ENCODE data around the gene L1TD1.
"Not testable (repeated sequence)": the region's sequence is repeated elsewhere in the genome, so short reads cannot be mapped to it uniquely, and the experiment has no call there.

Gene L1TD1

GRCh38 chr1:62240651-62241370, 46.2 kb downstream of the L1TD1 start:
- Histone ChIP-seq H3K4me3 (ENCODE audit: low read length) (no peak overlapping the region), H2AFZ (ENCODE audit: low read depth, low read length) (no peak overlapping the region), H3K36me3 (replicated peaks; ENCODE audit: low read depth, low read length) (no peaks in the 10 kb centered on the region), H3K9me3 (ENCODE audit: insufficient read depth, low read length) (no peaks in the 10 kb centered on the region), H3K79me2 (ENCODE audit: low read length) (no peaks in the 10 kb centered on the region), H4K20me1 (ENCODE audit: insufficient read depth, low read length) (no peaks in the 10 kb centered on the region), H3K27ac (ENCODE audit: low read length) (no peak overlapping the region), H3K4me2 (ENCODE audit: low read length) (no peak overlapping the region), H3K9ac (ENCODE audit: low read length) (no peak overlapping the region), H3K4me1 (ENCODE audit: low read length) (peaks cover 18% of the 10 kb centered on the region), H3K27me3 (ENCODE audit: low read depth, low read length) (no peaks in the 10 kb centered on the region)
- TF ChIP-seq, protein P1, sequence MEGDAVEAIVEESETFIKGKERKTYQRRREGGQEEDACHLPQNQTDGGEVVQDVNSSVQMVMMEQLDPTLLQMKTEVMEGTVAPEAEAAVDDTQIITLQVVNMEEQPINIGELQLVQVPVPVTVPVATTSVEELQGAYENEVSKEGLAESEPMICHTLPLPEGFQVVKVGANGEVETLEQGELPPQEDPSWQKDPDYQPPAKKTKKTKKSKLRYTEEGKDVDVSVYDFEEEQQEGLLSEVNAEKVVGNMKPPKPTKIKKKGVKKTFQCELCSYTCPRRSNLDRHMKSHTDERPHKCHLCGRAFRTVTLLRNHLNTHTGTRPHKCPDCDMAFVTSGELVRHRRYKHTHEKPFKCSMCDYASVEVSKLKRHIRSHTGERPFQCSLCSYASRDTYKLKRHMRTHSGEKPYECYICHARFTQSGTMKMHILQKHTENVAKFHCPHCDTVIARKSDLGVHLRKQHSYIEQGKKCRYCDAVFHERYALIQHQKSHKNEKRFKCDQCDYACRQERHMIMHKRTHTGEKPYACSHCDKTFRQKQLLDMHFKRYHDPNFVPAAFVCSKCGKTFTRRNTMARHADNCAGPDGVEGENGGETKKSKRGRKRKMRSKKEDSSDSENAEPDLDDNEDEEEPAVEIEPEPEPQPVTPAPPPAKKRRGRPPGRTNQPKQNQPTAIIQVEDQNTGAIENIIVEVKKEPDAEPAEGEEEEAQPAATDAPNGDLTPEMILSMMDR (IDR thresholded peaks at IDR 0.05; ENCODE audit: low read depth, low read length): no peak
- TF ChIP-seq EZH2phosphoT487 (IDR thresholded peaks at IDR 0.05; ENCODE audit: low read depth): no peak

DNA sequence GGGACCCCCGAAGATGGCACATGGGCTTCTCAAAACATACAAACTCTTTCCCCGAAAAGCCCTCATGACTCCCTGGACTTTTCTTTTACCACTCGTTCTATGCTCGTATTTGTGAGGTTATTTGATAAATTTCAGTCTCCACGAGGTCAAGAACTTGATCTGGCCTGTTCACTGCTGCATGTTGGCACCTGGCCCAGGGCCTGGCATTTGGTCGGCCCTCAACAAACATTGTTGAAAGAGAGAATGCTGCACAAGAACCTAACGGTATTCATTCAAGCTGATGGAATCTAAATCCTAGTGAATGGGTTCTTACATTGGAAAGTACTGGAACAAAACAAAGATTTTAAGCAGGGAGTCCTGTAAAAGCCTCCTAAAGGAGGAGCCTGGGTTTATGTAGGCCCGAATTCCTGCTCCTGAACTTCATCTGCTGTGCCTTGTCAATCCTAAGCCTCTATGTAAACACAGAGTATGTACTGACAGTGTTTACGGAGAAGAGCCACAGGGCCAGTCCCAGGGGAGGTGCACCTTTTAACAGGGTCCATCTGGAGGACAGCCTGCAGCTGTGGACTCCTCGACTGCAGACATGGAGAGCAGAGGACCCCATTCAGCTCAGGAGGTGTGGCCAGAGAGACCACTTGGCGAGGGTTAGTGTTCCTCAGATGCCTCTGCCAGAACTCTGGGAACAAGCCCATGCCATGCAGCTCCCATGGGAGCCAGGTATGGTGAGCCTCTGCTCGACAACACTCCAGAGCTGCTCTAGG, 46.9 kb downstream of the L1TD1 start:
- TF ChIP-seq EZH2phosphoT487 (IDR thresholded peaks at IDR 0.05; ENCODE audit: low read depth): no peak
- TF ChIP-seq, protein P1 (IDR thresholded peaks at IDR 0.05; ENCODE audit: low read depth, low read length): no peak
- no peak overlapping the region for H3K4me2 ChIP-seq (ENCODE audit: low read length)
- no peaks in the 10 kb centered on the region for H3K79me2 ChIP-seq (ENCODE audit: low read length)
- H2AFZ ChIP-seq (ENCODE audit: low read depth, low read length): no peak overlapping the region
- H3K9me3 ChIP-seq (ENCODE audit: insufficient read depth, low read length): no peaks in the 10 kb centered on the region
- H3K27ac ChIP-seq (ENCODE audit: low read length): no peak overlapping the region
- no peak overlapping the region for H3K9ac ChIP-seq (ENCODE audit: low read length)
- H3K4me1 ChIP-seq (ENCODE audit: low read length): peaks cover 14% of the 10 kb centered on the region
- no peaks in the 10 kb centered on the region for H3K36me3 ChIP-seq (replicated peaks; ENCODE audit: low read depth, low read length)
- H4K20me1 ChIP-seq (ENCODE audit: insufficient read depth, low read length): no peaks in the 10 kb centered on the region
- H3K27me3 ChIP-seq (ENCODE audit: low read depth, low read length): no peaks in the 10 kb centered on the region
- no peak overlapping the region for H3K4me3 ChIP-seq (ENCODE audit: low read length)

DNA sequence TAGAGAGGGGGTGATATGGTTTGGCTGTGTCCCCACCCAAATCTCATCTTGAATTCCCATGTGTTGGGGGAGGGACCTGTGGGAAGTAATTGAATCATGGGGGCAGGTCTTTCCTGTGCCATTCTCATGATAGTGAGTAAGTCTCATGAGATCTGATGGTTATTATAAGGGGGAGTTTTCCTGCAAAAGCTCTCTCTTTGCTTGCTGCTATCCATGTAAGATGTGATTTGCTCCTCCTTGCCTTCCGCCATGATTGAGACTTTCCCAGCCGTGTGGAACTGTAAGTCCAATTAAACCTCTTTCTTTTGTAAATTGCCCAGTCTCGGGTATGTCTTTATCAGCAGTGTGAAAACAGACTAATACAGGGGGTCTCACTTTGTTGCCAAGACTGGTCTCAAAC, 49.7 kb downstream of the L1TD1 start:
- H3K27me3 ChIP-seq (ENCODE audit: low read depth, low read length); H3K4me1 ChIP-seq (ENCODE audit: low read length): not testable (repeated sequence)

GRCh38 chr1:62245201-62245600, 50.6 kb downstream of the L1TD1 start:
- Histone ChIP-seq H3K36me3 (replicated peaks; ENCODE audit: low read depth, low read length) (no peaks in the 10 kb centered on the region), H3K27ac (ENCODE audit: low read length) (no peak overlapping the region), H3K79me2 (ENCODE audit: low read length) (no peaks in the 10 kb centered on the region), H3K4me2 (ENCODE audit: low read length) (no peak overlapping the region), H3K9ac (ENCODE audit: low read length) (no peak overlapping the region), H2AFZ (ENCODE audit: low read depth, low read length) (no peak overlapping the region), H3K27me3 (ENCODE audit: low read depth, low read length) (no peaks in the 10 kb centered on the region), H4K20me1 (ENCODE audit: insufficient read depth, low read length) (no peaks in the 10 kb centered on the region), H3K4me3 (ENCODE audit: low read length) (no peak overlapping the region), H3K4me1 (ENCODE audit: low read length) (no peaks in the 10 kb centered on the region), H3K9me3 (ENCODE audit: insufficient read depth, low read length) (no peaks in the 10 kb centered on the region)
- TF ChIP-seq, protein P1 (IDR thresholded peaks at IDR 0.05; ENCODE audit: low read depth, low read length): no peak

More for the DNA sequence above, 49.7 kb downstream of the L1TD1 start:
- H3K79me2 ChIP-seq (ENCODE audit: low read length); H3K9ac ChIP-seq (ENCODE audit: low read length); H3K36me3 ChIP-seq (replicated peaks; ENCODE audit: low read depth, low read length); H4K20me1 ChIP-seq (ENCODE audit: insufficient read depth, low read length); H3K9me3 ChIP-seq (ENCODE audit: insufficient read depth, low read length); H3K4me2 ChIP-seq (ENCODE audit: low read length); H3K4me3 ChIP-seq (ENCODE audit: low read length); H3K27ac ChIP-seq (ENCODE audit: low read length); H2AFZ ChIP-seq (ENCODE audit: low read depth, low read length): not testable (repeated sequence)
